SK-N-MC (cell line): Measurements from ENCODE around the gene SLAMF8.

Experiments used
- DNase-seq: peaks from one replicate; pipeline ENCODE4 v3.0.0-alpha.2; 2011; ENCODE audit warnings: low read depth, low spot score
- H3K27ac ChIP-seq: fragments of 200-600 bp; sonication (generic); 2 replicates; pipeline ENCODE4 v1.5.1; 2016; ENCODE audit warnings: mixed run types
- H3K36me3 ChIP-seq: fragments of 200-600 bp; sonication (generic); 2 replicates; pipeline ENCODE4 v1.6.1; 2017; ENCODE audit warnings: antibody characterized with exemption, low read length, mixed read lengths; ENCODE audit not compliant: insufficient read depth
- H3K4me3 ChIP-seq: fragments of 200-600 bp; sonication (generic); 2 replicates; pipeline ENCODE4 v1.5.1; 2016
- H3K9ac ChIP-seq: fragments of 200-600 bp; sonication (generic); 2 replicates; pipeline ENCODE4 v1.8.0; 2017; ENCODE audit warnings: mixed run types, mixed read lengths; ENCODE audit not compliant: insufficient read length
- H3K9me3 ChIP-seq: fragments of 200-600 bp; sonication (generic); 2 replicates; pipeline ENCODE4 v1.6.1; 2017; ENCODE audit warnings: low read depth, mild to moderate bottlenecking, antibody characterized with exemption, low read length, moderate library complexity, mixed read lengths
- EZH2 ChIP-seq: fragments of 200-600 bp; sonication (generic); IDR thresholded peaks from one replicate; pipeline ENCODE4 v1.6.1; 2017; ENCODE audit warnings: antibody characterized with exemption
- FOXP2 ChIP-seq: optimal IDR thresholded peaks from 2 replicates; pipeline ENCODE3; 2011; ENCODE audit warnings: mild to moderate bottlenecking, moderate library complexity; ENCODE audit not compliant: insufficient read depth; ENCODE audit errors: extremely low read length, control extremely low read depth
- POLR2AphosphoS5 ChIP-seq: IDR thresholded peaks from 2 replicates; pipeline ENCODE4 v1.6.1; 2012; ENCODE audit warnings: mild to moderate bottlenecking, low read depth, low read length, borderline replicate concordance

SLAMF8 gene

GRCh38 chr1:159827549-159827948, 876 bp downstream of the SLAMF8 start:
- TF ChIP-seq FOXP2 (no peak), POLR2AphosphoS5 (no peak), EZH2 (no peak)
- Histone ChIP-seq H3K36me3 (no peaks in the 10 kb centered on the region), H3K4me3 (no peak overlapping the region), H3K9ac (no peak overlapping the region), H3K27ac (no peak overlapping the region), H3K9me3 (no peaks in the 10 kb centered on the region)
- no peak for DNase-seq

GRCh38 chr1:159828176-159828575, 1.5 kb downstream of the SLAMF8 start:
- DNase-seq: no peak
- Histone ChIP-seq H3K9me3 (no peaks in the 10 kb centered on the region), H3K36me3 (no peaks in the 10 kb centered on the region), H3K27ac (no peak overlapping the region), H3K4me3 (no peak overlapping the region), H3K9ac (no peak overlapping the region)
- TF ChIP-seq EZH2: no peak
- TF ChIP-seq FOXP2: no peak
- TF ChIP-seq POLR2AphosphoS5: no peak

DNA sequence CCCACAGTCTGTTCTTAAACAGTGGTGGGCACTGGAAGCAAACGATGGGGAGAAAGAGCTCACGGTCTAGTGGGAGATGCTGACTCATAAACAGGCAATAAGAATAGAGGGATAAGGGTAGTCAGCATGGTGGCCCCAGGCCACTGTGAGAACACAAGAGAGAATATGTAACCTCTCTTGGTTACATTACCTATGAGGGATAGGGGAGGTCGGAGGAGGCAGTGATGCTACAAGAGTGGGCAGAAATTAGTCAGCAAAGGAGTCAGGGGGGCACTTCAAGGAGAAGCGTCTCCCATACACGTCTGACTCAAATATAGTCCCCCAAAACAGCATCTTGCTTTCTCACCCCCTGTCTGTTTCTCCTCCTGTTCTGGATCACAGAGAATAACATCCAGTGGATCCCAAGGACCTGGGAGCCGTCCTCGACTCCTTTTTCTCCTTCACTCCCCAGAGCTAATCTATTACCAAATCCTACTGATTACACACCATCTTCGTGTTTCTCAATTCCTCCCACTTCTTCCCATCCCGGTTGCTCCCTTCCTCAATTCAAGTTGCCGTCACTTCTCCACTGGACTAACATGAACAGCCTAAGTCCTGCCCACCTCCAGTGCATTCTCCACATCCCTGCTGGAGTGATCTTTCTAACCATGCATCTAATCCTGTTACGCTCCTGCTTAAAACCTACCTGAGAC, 2.1 kb downstream of the SLAMF8 start:
- Histone ChIP-seq H3K9ac (no peak overlapping the region), H3K27ac (no peak overlapping the region), H3K36me3 (no peaks in the 10 kb centered on the region), H3K4me3 (no peak overlapping the region), H3K9me3 (no peaks in the 10 kb centered on the region)
- DNase-seq: no peak
- TF ChIP-seq POLR2AphosphoS5: no peak
- no peak for TF ChIP-seq EZH2
- no peak for TF ChIP-seq FOXP2

DNA sequence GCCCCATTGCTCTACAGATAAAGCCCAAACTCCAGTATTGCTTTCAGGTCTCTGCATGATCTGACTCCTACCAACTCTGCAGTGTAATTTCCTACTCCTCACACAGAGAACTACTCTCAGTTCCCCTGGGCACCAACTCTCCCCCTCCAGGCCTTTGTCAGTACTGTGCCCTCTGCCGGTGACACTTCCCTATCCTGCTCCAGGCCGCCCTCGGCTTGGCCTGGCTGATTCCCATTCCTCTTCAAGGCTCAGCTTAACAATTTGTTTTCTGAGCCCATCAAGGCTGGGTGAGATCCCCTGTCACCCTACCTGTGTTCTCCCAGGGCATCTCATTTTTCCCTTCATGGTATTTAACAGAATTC, 2.6 kb downstream of the SLAMF8 start:
- DNase-seq: no peak
- TF ChIP-seq FOXP2 (no peak), POLR2AphosphoS5 (no peak), EZH2 (no peak)

DNA sequence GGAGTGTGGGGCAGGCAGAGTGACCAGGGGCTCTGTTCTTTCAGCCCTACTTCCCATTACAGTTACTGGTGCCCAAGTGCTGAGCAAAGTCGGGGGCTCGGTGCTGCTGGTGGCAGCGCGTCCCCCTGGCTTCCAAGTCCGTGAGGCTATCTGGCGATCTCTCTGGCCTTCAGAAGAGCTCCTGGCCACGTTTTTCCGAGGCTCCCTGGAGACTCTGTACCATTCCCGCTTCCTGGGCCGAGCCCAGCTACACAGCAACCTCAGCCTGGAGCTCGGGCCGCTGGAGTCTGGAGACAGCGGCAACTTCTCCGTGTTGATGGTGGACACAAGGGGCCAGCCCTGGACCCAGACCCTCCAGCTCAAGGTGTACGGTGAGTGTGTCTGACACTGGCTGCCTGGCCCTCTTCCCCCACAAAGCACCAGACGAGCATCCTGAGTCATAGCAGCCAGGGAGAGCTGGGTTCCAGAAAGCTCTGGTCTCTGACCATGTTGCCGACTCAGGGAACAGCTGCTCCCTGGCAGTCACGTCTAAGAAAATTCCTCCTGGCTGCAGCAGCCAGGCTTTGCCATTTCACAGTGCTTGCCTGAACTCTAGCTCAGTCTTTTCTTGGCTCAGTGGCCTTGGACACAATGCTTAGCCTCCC, 3.3 kb downstream of the SLAMF8 start:
- no peak overlapping the region for H3K4me3 ChIP-seq
- TF ChIP-seq POLR2AphosphoS5 (no peak), FOXP2 (no peak), EZH2 (no peak)
- no peak overlapping the region for H3K27ac ChIP-seq
- no peaks in the 10 kb centered on the region for H3K36me3 ChIP-seq
- H3K9ac ChIP-seq: no peak overlapping the region
- DNase-seq: no peak
- no peaks in the 10 kb centered on the region for H3K9me3 ChIP-seq

More for the DNA sequence above, 2.6 kb downstream of the SLAMF8 start:
- Histone ChIP-seq H3K36me3 (no peaks in the 10 kb centered on the region), H3K27ac (no peak overlapping the region), H3K4me3 (no peak overlapping the region), H3K9me3 (no peaks in the 10 kb centered on the region), H3K9ac (no peak overlapping the region)

- Histone ChIP-seq H3K4me3 (no peak overlapping the region), H3K27ac (no peak overlapping the region), H3K36me3 (no peaks in the 10 kb centered on the region), H3K9ac (no peak overlapping the region), H3K9me3 (no peaks in the 10 kb centered on the region)
- DNase-seq: no peak
- TF ChIP-seq POLR2AphosphoS5 (no peak), EZH2 (no peak), FOXP2 (no peak)
These were observed 4.0 kb downstream of the SLAMF8 start for GRCh38 chr1:159830722-159831121.

- H3K36me3 ChIP-seq: no peaks in the 10 kb centered on the region
- DNase-seq: no peak
- TF ChIP-seq POLR2AphosphoS5 (no peak), FOXP2 (no peak), EZH2 (no peak)
These were observed 4.9 kb downstream of the SLAMF8 start for GRCh38 chr1:159831412-159832141.

GRCh38 chr1:159832309-159832708, 5.6 kb downstream of the SLAMF8 start:
- TF ChIP-seq FOXP2 (no peak), POLR2AphosphoS5 (no peak), EZH2 (no peak)
- no peak overlapping the region for H3K4me3 ChIP-seq
- no peaks in the 10 kb centered on the region for H3K9me3 ChIP-seq
- H3K9ac ChIP-seq: no peak overlapping the region
- no peaks in the 10 kb centered on the region for H3K36me3 ChIP-seq
- DNase-seq: no peak
- no peak overlapping the region for H3K27ac ChIP-seq

More at GRCh38 chr1:159831412-159832141, 4.9 kb downstream of the SLAMF8 start:
- Histone ChIP-seq H3K9me3 (no peaks in the 10 kb centered on the region), H3K9ac (no peak overlapping the region), H3K27ac (no peak overlapping the region), H3K4me3 (no peak overlapping the region)
